ENCODE results near the gene ELP2.
"Not testable (repeated sequence)": the region's sequence is repeated elsewhere in the genome, so short reads cannot be mapped to it uniquely, and the experiment has no call there.

The ELP2 gene

DNA sequence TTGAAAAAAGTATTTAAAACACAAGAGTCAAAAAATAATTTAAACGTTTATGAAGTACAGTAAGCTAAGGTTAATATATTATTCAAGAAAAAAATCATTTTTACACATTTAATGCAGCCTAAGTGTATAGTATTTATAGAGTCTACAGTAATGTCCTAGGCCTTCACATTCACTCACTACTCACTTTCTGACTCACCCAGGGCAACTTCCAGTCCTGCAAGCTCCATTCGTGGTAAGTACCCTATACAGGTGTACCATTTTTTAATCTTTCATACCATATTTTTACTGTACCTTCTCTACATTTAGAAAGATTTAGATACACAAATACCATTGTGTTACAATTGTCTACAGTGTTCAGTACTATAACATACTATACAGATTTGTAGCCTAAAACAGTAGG lies 41.4 kb upstream of the ELP2 start (continued):
- TF ChIP-seq, protein P1, sequence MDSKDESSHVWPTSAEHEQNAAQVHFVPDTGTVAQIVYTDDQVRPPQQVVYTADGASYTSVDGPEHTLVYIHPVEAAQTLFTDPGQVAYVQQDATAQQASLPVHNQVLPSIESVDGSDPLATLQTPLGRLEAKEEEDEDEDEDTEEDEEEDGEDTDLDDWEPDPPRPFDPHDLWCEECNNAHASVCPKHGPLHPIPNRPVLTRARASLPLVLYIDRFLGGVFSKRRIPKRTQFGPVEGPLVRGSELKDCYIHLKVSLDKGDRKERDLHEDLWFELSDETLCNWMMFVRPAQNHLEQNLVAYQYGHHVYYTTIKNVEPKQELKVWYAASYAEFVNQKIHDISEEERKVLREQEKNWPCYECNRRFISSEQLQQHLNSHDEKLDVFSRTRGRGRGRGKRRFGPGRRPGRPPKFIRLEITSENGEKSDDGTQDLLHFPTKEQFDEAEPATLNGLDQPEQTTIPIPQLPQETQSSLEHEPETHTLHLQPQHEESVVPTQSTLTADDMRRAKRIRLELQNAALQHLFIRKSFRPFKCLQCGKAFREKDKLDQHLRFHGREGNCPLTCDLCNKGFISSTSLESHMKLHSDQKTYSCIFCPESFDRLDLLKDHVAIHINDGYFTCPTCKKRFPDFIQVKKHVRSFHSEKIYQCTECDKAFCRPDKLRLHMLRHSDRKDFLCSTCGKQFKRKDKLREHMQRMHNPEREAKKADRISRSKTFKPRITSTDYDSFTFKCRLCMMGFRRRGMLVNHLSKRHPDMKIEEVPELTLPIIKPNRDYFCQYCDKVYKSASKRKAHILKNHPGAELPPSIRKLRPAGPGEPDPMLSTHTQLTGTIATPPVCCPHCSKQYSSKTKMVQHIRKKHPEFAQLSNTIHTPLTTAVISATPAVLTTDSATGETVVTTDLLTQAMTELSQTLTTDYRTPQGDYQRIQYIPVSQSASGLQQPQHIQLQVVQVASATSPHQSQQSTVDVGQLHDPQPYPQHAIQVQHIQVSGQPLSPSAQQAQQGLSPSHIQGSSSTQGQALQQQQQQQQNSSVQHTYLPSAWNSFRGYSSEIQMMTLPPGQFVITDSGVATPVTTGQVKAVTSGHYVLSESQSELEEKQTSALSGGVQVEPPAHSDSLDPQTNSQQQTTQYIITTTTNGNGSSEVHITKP (tag by site-specific recombination; IDR thresholded peaks at IDR 0.05) = no peak
- no peak for TF ChIP-seq SP7 (tag by site-specific recombination; IDR thresholded peaks at IDR 0.05)
- no peak for TF ChIP-seq ZNF302 (tag by site-specific recombination; IDR thresholded peaks at IDR 0.05; ENCODE audit: low read depth)
- no peak for TF ChIP-seq ZNF549 (tag by site-specific recombination; IDR thresholded peaks at IDR 0.05)
- TF ChIP-seq, protein P2, sequence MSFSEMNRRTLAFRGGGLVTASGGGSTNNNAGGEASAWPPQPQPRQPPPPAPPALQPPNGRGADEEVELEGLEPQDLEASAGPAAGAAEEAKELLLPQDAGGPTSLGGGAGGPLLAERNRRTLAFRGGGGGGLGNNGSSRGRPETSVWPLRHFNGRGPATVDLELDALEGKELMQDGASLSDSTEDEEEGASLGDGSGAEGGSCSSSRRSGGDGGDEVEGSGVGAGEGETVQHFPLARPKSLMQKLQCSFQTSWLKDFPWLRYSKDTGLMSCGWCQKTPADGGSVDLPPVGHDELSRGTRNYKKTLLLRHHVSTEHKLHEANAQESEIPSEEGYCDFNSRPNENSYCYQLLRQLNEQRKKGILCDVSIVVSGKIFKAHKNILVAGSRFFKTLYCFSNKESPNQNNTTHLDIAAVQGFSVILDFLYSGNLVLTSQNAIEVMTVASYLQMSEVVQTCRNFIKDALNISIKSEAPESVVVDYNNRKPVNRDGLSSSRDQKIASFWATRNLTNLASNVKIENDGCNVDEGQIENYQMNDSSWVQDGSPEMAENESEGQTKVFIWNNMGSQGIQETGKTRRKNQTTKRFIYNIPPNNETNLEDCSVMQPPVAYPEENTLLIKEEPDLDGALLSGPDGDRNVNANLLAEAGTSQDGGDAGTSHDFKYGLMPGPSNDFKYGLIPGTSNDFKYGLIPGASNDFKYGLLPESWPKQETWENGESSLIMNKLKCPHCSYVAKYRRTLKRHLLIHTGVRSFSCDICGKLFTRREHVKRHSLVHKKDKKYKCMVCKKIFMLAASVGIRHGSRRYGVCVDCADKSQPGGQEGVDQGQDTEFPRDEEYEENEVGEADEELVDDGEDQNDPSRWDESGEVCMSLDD (tag by site-specific recombination; IDR thresholded peaks at IDR 0.05) = no peak

DNA sequence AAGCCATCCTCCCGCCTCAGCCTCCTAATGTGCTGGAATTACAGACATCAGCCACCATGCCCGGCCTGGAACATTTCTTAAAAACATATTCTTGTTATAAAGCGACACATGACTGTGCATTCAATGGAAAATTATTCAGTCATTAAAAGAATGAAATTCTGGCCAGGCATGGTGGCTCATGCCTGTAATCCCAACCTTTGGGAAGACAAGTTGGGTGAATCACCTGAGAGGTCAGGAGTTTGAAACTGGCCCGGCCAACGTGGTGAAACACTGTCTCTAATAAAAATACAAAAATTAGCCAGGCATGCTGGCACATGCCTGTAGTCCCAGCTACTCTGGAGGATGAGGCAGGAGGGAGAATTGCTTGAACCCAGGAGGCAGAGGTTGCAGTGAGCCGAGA lies 40.7 kb upstream of the ELP2 start:
- H3K4me3 ChIP-seq (ENCODE audit: low read depth, low read length) = no peak overlapping the region
- H3K9me3 ChIP-seq (ENCODE audit: control insufficient read depth, insufficient read depth, low read depth, low read length) = no peaks in the 10 kb centered on the region
- no peak overlapping the region for H3K27ac ChIP-seq (ENCODE audit: extremely low read depth, low read depth, low read length)
- no peaks in the 10 kb centered on the region for H3K4me1 ChIP-seq (ENCODE audit: control insufficient read depth, insufficient read depth, low read length)
- TF ChIP-seq, protein P3, sequence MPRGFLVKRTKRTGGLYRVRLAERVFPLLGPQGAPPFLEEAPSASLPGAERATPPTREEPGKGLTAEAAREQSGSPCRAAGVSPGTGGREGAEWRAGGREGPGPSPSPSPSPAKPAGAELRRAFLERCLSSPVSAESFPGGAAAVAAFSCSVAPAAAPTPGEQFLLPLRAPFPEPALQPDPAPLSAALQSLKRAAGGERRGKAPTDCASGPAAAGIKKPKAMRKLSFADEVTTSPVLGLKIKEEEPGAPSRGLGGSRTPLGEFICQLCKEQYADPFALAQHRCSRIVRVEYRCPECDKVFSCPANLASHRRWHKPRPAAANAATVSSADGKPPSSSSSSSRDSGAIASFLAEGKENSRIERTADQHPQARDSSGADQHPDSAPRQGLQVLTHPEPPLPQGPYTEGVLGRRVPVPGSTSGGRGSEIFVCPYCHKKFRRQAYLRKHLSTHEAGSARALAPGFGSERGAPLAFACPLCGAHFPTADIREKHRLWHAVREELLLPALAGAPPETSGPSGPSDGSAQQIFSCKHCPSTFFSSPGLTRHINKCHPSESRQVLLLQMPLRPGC (tag by site-specific recombination; IDR thresholded peaks at IDR 0.05) = no peak
- TF ChIP-seq ZNF335 (tag by site-specific recombination; conservative IDR thresholded peaks at IDR 0.05) (no peak), ZNF24 (tag by site-specific recombination; IDR thresholded peaks at IDR 0.05) (no peak), ZNF112 (tag by site-specific recombination; IDR thresholded peaks at IDR 0.05) (no peak), ZNF660 (tag by site-specific recombination; IDR thresholded peaks at IDR 0.05) (no peak), ZNF214 (tag by site-specific recombination; IDR thresholded peaks at IDR 0.05; ENCODE audit: borderline replicate concordance) (no peak), IKZF3 (tag by site-specific recombination; IDR thresholded peaks at IDR 0.05) (no peak), ZNF544 (tag by site-specific recombination; IDR thresholded peaks at IDR 0.05) (no peak), ZNF350 (tag by site-specific recombination; IDR thresholded peaks at IDR 0.05) (no peak)
- H3K36me3 ChIP-seq (ENCODE audit: control insufficient read depth in 2 of 2, insufficient read depth in 1 of 2, low read length in 2 of 2) = no peaks in the 10 kb centered on the region
- ChIA-PET POLR2A (no interaction called here), CTCF (interaction anchor here (0.6 to 1.0 kb wide), 2 partner anchors 54 to 193 kb away, joined by 3 read pairs; no protein-coding TSS in a partner anchor)

DNA sequence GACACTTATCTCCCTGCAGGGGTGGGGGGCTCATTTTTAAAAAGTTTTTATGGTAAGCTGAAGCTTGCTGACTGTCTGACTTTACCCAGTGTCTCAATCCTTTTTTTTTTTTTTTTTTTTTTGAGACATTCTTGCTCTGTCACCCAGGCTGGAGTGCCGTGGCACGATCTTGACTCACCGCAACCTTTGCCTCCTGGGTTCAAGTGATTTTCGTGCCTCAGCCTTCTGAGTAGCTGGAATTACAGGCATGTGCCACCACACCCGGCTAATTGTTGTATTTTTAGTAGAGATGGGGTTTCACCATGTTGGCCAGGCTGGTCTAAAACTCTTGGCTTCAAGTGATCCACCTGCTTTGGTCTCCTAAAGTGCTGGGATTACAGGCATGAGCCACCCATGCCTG lies 37.6 kb upstream of the ELP2 start:
- POLR2A ChIA-PET; H3K4me3 ChIP-seq (ENCODE audit: low read depth, low read length); H3K36me3 ChIP-seq (ENCODE audit: control insufficient read depth in 2 of 2, insufficient read depth in 1 of 2, low read length in 2 of 2); H3K4me1 ChIP-seq (ENCODE audit: control insufficient read depth, insufficient read depth, low read length); H3K9me3 ChIP-seq (ENCODE audit: control insufficient read depth, insufficient read depth, low read depth, low read length); H3K27ac ChIP-seq (ENCODE audit: extremely low read depth, low read depth, low read length): not testable (repeated sequence)
- CTCF ChIA-PET = interaction anchor here (0.7 to 1.7 kb wide), 3 partner anchors 30 to 336 kb away, joined by 3 to 9 read pairs (median 6); no protein-coding TSS in a partner anchor
